ENCODE measurements around the gene ACSS1.

GRCh38 chr20:25077610-25078169, 19.8 kb upstream of the ACSS1 start:
- TF ChIP-seq SIN3A (IDR thresholded peaks at IDR 0.05; ENCODE audit: borderline replicate concordance, insufficient read depth, low read length) (no peak), POLR2AphosphoS5 (IDR thresholded peaks at IDR 0.05; ENCODE audit: low read depth, low read length) (no peak)

Data from PFSK-1 (cell line).